Hepatocyte (in vitro differentiated cells): Measurements from ENCODE around the gene STIP1. TPM values are rescaled to one million over a fixed set of nuclear protein-coding genes. Genes with fewer than 3 reads are reported as not detected.

Source experiments
- DNase-seq: peaks from one replicate; pipeline ENCODE4 v3.0.0-alpha.2; 2016; ENCODE audit warnings: low spot score
- H2AFZ ChIP-seq: fragments of 200-600 bp; sonication (generic); 2 replicates; pipeline ENCODE4 v1.6.0; 2016; ENCODE audit warnings: antibody characterized with exemption, mild to moderate bottlenecking
- H3K27ac ChIP-seq: fragments of 200-600 bp; sonication (generic); 2 replicates; pipeline ENCODE4 v1.5.1; 2016; ENCODE audit warnings: mild to moderate bottlenecking
- H3K27me3 ChIP-seq: fragments of 200-600 bp; sonication (generic); 2 replicates; pipeline ENCODE4 v1.6.1; 2016
- H3K36me3 ChIP-seq: fragments of 200-600 bp; sonication (generic); replicated peaks from 2 replicates; pipeline ENCODE4 v1.5.1; 2016; ENCODE audit warnings: low read depth; ENCODE audit not compliant: insufficient read depth
- H3K4me1 ChIP-seq: fragments of 200-600 bp; sonication (generic); 2 replicates; pipeline ENCODE4 v1.5.1; 2016; ENCODE audit warnings: mild to moderate bottlenecking, moderate library complexity; ENCODE audit not compliant: insufficient read depth
- H3K4me2 ChIP-seq: fragments of 200-600 bp; sonication (generic); 2 replicates; pipeline ENCODE4 v1.6.0; 2016
- H3K4me3 ChIP-seq: fragments of 200-600 bp; sonication (generic); 2 replicates; pipeline ENCODE4 v1.5.1; 2016; ENCODE audit warnings: mild to moderate bottlenecking
- H3K79me2 ChIP-seq: fragments of 200-600 bp; sonication (generic); 2 replicates; pipeline ENCODE4 v1.6.0; 2017; ENCODE audit warnings: mild to moderate bottlenecking
- H3K9me2 ChIP-seq: fragments of 200-600 bp; sonication (generic); replicated peaks from 2 replicates; pipeline ENCODE4 v1.6.0; 2017; ENCODE audit warnings: mild to moderate bottlenecking; ENCODE audit not compliant: insufficient read depth
- H3K9me3 ChIP-seq: fragments of 200-600 bp; sonication (generic); 2 replicates; pipeline ENCODE4 v1.5.1; 2016; ENCODE audit warnings: low read depth, mild to moderate bottlenecking
- H4K20me1 ChIP-seq: fragments of 200-600 bp; sonication (generic); 2 replicates; pipeline ENCODE4 v1.6.0; 2016; ENCODE audit warnings: mild to moderate bottlenecking; ENCODE audit not compliant: insufficient read depth, poor library complexity, severe bottlenecking
- CTCF ChIP-seq: fragments of 200-600 bp; sonication (generic); IDR thresholded peaks from 2 replicates; pipeline ENCODE4 v1.5.1; 2016; ENCODE audit warnings: antibody characterized with exemption, mild to moderate bottlenecking; ENCODE audit not compliant: poor library complexity
- EZH2 ChIP-seq: fragments of 200-600 bp; sonication (generic); IDR thresholded peaks from 2 replicates; pipeline ENCODE4 v1.6.1; 2016; ENCODE audit warnings: antibody characterized with exemption, mild to moderate bottlenecking, borderline replicate concordance
- EZH2phosphoT487 ChIP-seq: fragments of 200-600 bp; sonication (generic); IDR thresholded peaks from one replicate; pipeline ENCODE4 v1.6.1; 2018; ENCODE audit warnings: antibody characterized with exemption, mild to moderate bottlenecking, low read depth, moderate library complexity; ENCODE audit not compliant: unreplicated experiment, severe bottlenecking
- WGBS: methylation state at CpG from one replicate; pipeline ENCODE4 v1.1.6; 2016; ENCODE audit warnings: low lambda C conversion rate; ENCODE audit errors: missing lambda C conversion rate; 5-methylcytosine and 5-hydroxymethylcytosine counted together
- polyA plus RNA-seq: library from polyadenylated mRNA; unstranded; fragments of >200 nt; fragmentation: Nextera tagmentation; extraction: Ambion mirVana; gene quantifications from 2 replicates; pipeline ENCODE4 v1.2.1, GENCODE V29; 2016
- total RNA-seq: library from RNA; depleted of rRNA; stranded (reverse); fragments of >200 nt; gene quantifications from 2 replicates; pipeline ENCODE4 v1.2.3, GENCODE V29; 2014

Gene STIP1
- total and polyA plus RNA-seq, 2 experiments from 2014 or later, result 113 to 131 TPM

GRCh38 chr11:64163951-64164350 lies 22.0 kb upstream of the STIP1 start:
- Histone ChIP-seq H4K20me1 (no peaks in the 10 kb centered on the region), H3K27ac (no peak overlapping the region), H3K9me2 (no peaks in the 10 kb centered on the region), H3K4me1 (peaks cover 10% of the 10 kb centered on the region), H3K79me2 (peaks cover 9% of the 10 kb centered on the region), H3K9me3 (no peaks in the 10 kb centered on the region), H3K36me3 (no peaks in the 10 kb centered on the region), H2AFZ (no peak overlapping the region), H3K4me3 (no peak overlapping the region), H3K27me3 (no peaks in the 10 kb centered on the region), H3K4me2 (no peak overlapping the region)
- TF ChIP-seq CTCF (no peak), EZH2 (no peak), EZH2phosphoT487 (no peak)
- DNase-seq, result no peak
- 99% methylated on average over 5 of the region's 5 CpGs for WGBS

- Histone ChIP-seq H3K9me2 (no peaks in the 10 kb centered on the region), H2AFZ (no peak overlapping the region), H3K27ac (no peak overlapping the region), H3K79me2 (peaks cover 9% of the 10 kb centered on the region), H4K20me1 (no peaks in the 10 kb centered on the region), H3K36me3 (no peaks in the 10 kb centered on the region), H3K4me1 (peaks cover 10% of the 10 kb centered on the region), H3K9me3 (no peaks in the 10 kb centered on the region), H3K4me2 (peak overlapping the region; percentile 94), H3K4me3 (no peak overlapping the region), H3K27me3 (no peaks in the 10 kb centered on the region)
- WGBS, result 77% methylated on average over 20 of the region's 20 CpGs
- no peak for TF ChIP-seq EZH2phosphoT487
- no peak for TF ChIP-seq EZH2
- TF ChIP-seq CTCF, result no peak
- no peak for DNase-seq
Measured at GRCh38 chr11:64164392-64165312, 21.3 kb upstream of the STIP1 start.

GRCh38 chr11:64165481-64165841 lies 20.5 kb upstream of the STIP1 start:
- DNase-seq, result peak; percentile 48
- peak overlapping the region; percentile 81 for H3K4me3 ChIP-seq
- H3K9me2 ChIP-seq, result no peaks in the 10 kb centered on the region
- H3K27ac ChIP-seq, result no peak overlapping the region
- peaks cover 9% of the 10 kb centered on the region for H3K79me2 ChIP-seq
- no peaks in the 10 kb centered on the region for H3K27me3 ChIP-seq
- no CpG with 5 or more reads among the region's 32 CpGs for WGBS
- TF ChIP-seq EZH2 (no peak), EZH2phosphoT487 (no peak), CTCF (peak; percentile 16)
- H3K9me3 ChIP-seq, result no peaks in the 10 kb centered on the region
- peaks cover 10% of the 10 kb centered on the region for H3K4me1 ChIP-seq
- no peaks in the 10 kb centered on the region for H3K36me3 ChIP-seq
- peak overlapping the region; percentile 93 for H2AFZ ChIP-seq
- H3K4me2 ChIP-seq, result peak overlapping the region; percentile 94
- no peaks in the 10 kb centered on the region for H4K20me1 ChIP-seq
